Loucy (cell line): ENCODE results near the gene N4BP2.
A peak's percentile ranks its signal among the peaks of the same experiment; 100 is the strongest.

Experiments used
- H2AFZ ChIP-seq: fragments of 200-600 bp; sonication (generic); 2 replicates; pipeline ENCODE4 v1.6.0; 2016; ENCODE audit warnings: antibody characterized with exemption, mild to moderate bottlenecking, low read length, moderate library complexity
- H3F3A ChIP-seq: fragments of 200-600 bp; 2 replicates; pipeline ENCODE4 v1.6.0; 2016; ENCODE audit warnings: antibody characterized with exemption, low read depth, mild to moderate bottlenecking
- H3K27me3 ChIP-seq: fragments of 200-600 bp; sonication (generic); 2 replicates; pipeline ENCODE4 v1.6.1; 2014; ENCODE audit warnings: low read length, mild to moderate bottlenecking; ENCODE audit not compliant: insufficient read depth, poor library complexity, severe bottlenecking
- H3K36me3 ChIP-seq: fragments of 200-600 bp; sonication (generic); 2 replicates; pipeline ENCODE4 v1.6.1; 2016; ENCODE audit warnings: low read length; ENCODE audit not compliant: insufficient read depth
- H3K4me1 ChIP-seq: fragments of 200-600 bp; sonication (generic); 2 replicates; pipeline ENCODE4 v1.5.1; 2014; ENCODE audit warnings: low read length, mild to moderate bottlenecking; ENCODE audit not compliant: insufficient read depth, poor library complexity, severe bottlenecking
- H3K4me2 ChIP-seq: fragments of 200-600 bp; sonication (generic); 2 replicates; pipeline ENCODE4 v1.6.0; 2014; ENCODE audit warnings: antibody characterized with exemption, low read length, low read depth, mild to moderate bottlenecking; ENCODE audit not compliant: poor library complexity, severe bottlenecking
- H3K4me3 ChIP-seq: fragments of 200-600 bp; sonication (generic); 2 replicates; pipeline ENCODE4 v1.5.1; 2014; ENCODE audit warnings: low read length, mild to moderate bottlenecking, mixed read lengths; ENCODE audit not compliant: poor library complexity, severe bottlenecking
- H3K79me2 ChIP-seq: fragments of 200-600 bp; sonication (generic); 2 replicates; pipeline ENCODE4 v1.6.1; 2014; ENCODE audit warnings: low read length; ENCODE audit not compliant: insufficient read depth
- H3K9ac ChIP-seq: fragments of 200-600 bp; sonication (generic); 2 replicates; pipeline ENCODE4 v1.6.0; 2014; ENCODE audit warnings: mild to moderate bottlenecking, low read depth, low read length, moderate library complexity; ENCODE audit not compliant: poor library complexity, severe bottlenecking
- H3K9me2 ChIP-seq: fragments of 200-600 bp; sonication (generic); replicated peaks from 2 replicates; pipeline ENCODE4 v1.6.1; 2016; ENCODE audit warnings: low read depth, low read length, mixed read lengths
- H3K9me3 ChIP-seq: fragments of 200-600 bp; sonication (generic); 2 replicates; pipeline ENCODE4 v1.6.1; 2014; ENCODE audit warnings: mild to moderate bottlenecking, antibody characterized with exemption, low read length, low read depth; ENCODE audit not compliant: insufficient read depth
- H4K20me1 ChIP-seq: fragments of 200-600 bp; sonication (generic); 2 replicates; pipeline ENCODE4 v1.6.0; 2014; ENCODE audit warnings: antibody characterized with exemption, low read length, mild to moderate bottlenecking; ENCODE audit not compliant: insufficient read depth, poor library complexity, severe bottlenecking
- CTCF ChIP-seq: fragments of 200-600 bp; sonication (generic); conservative IDR thresholded peaks from 2 replicates; pipeline ENCODE4 v1.5.1; 2014; ENCODE audit warnings: mild to moderate bottlenecking, antibody characterized with exemption, low read length
- EZH2phosphoT487 ChIP-seq: fragments of 200-600 bp; IDR thresholded peaks from 2 replicates; pipeline ENCODE4 v1.6.1; 2018; ENCODE audit warnings: antibody characterized with exemption, mild to moderate bottlenecking, moderate library complexity, borderline replicate concordance

The N4BP2 gene

GRCh38 chr4:40190465-40190864, 133.8 kb downstream of the N4BP2 start:
- Histone ChIP-seq H4K20me1 (no peaks in the 10 kb centered on the region), H3K79me2 (peaks cover 68% of the 10 kb centered on the region), H3K9me2 (no peaks in the 10 kb centered on the region), H3K36me3 (no peaks in the 10 kb centered on the region), H3K4me3 (peak overlapping the region; percentile 96), H3K4me1 (peaks cover 65% of the 10 kb centered on the region), H2AFZ (peak overlapping the region; percentile 48), H3F3A (peaks cover 8% of the 10 kb centered on the region; the same call in 1 of the 2 replicates), H3K9ac (peak overlapping the region; percentile 96), H3K4me2 (peak overlapping the region; percentile 96), H3K27me3 (no peaks in the 10 kb centered on the region), H3K9me3 (no peaks in the 10 kb centered on the region)
- TF ChIP-seq CTCF (no peak), EZH2phosphoT487 (no peak)

GRCh38 chr4:40190880-40191815, 134.5 kb downstream of the N4BP2 start:
- no peaks in the 10 kb centered on the region for H3K36me3 ChIP-seq
- peak overlapping the region; percentile 96 for H3K9ac ChIP-seq
- H3K27me3 ChIP-seq: no peaks in the 10 kb centered on the region
- H3K4me1 ChIP-seq: peaks cover 66% of the 10 kb centered on the region
- H4K20me1 ChIP-seq: no peaks in the 10 kb centered on the region
- no peaks in the 10 kb centered on the region for H3K9me3 ChIP-seq
- H3K79me2 ChIP-seq: peaks cover 74% of the 10 kb centered on the region
- peak overlapping the region; percentile 48 for H2AFZ ChIP-seq
- H3K4me3 ChIP-seq: peak overlapping the region; percentile 96
- H3K4me2 ChIP-seq: peak overlapping the region; percentile 96
- TF ChIP-seq CTCF (no peak), EZH2phosphoT487 (no peak)
- no peaks in the 10 kb centered on the region for H3K9me2 ChIP-seq
- H3F3A ChIP-seq: peaks cover 8% of the 10 kb centered on the region; the same call in 1 of the 2 replicates

GRCh38 chr4:40192114-40193015, 135.7 kb downstream of the N4BP2 start:
- H2AFZ ChIP-seq: no peak overlapping the region
- peak overlapping the region; percentile 96 for H3K9ac ChIP-seq
- no peaks in the 10 kb centered on the region for H3K9me2 ChIP-seq
- H3K4me1 ChIP-seq: peaks cover 65% of the 10 kb centered on the region
- H4K20me1 ChIP-seq: peaks cover 4% of the 10 kb centered on the region
- peak overlapping the region; percentile 96 for H3K4me2 ChIP-seq
- no peaks in the 10 kb centered on the region for H3K36me3 ChIP-seq
- TF ChIP-seq EZH2phosphoT487 (no peak), CTCF (no peak)
- peaks cover 87% of the 10 kb centered on the region for H3K79me2 ChIP-seq
- peaks cover 3% of the 10 kb centered on the region for H3K27me3 ChIP-seq
- peak overlapping the region; percentile 96 for H3K4me3 ChIP-seq
- no peaks in the 10 kb centered on the region for H3K9me3 ChIP-seq
- peaks cover 8% of the 10 kb centered on the region; the same call in 1 of the 2 replicates for H3F3A ChIP-seq
